HG02642 (cell line): ENCODE results near the gene SOCS4.

Experiments used
- ATAC-seq: cut with Tn5 transposase; IDR thresholded peaks from one replicate; pipeline ENCODE4 v1.9.1; 2021; ENCODE audit warnings: mild to moderate bottlenecking; ENCODE audit not compliant: unreplicated experiment, poor library complexity

SOCS4 gene

DNA sequence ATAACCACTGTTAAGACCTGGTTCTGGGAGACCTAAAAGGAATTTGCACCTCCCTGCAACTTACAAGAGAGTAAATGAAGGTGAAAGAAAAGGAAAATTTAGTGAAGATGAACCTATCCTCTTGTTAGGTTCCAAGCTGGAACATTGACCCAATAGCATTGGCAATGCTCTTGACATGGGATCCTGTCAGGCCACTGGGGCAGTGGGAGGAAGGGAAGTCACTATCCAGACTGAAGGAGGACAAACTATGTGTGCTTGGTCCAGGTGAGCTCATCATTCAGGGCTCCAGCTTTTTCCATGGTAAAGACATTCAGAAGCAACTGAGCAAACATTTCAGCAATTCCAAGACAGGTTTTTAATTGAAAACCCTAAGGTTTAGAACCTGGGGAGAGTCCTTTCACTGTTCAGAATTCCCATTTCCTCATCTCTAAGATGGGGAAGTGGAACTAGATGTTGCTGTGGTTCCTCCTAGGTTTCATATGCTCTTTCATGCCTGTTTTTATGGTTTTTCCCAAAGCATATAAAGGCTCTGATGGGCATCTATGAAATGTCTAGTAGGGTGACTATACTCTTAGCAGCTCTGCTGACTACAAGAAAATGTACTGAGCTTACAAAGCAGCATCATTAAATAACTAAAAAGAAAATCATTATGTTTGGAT is 57.5 kb downstream of the SOCS4 start:
- no peak for ATAC-seq

DNA sequence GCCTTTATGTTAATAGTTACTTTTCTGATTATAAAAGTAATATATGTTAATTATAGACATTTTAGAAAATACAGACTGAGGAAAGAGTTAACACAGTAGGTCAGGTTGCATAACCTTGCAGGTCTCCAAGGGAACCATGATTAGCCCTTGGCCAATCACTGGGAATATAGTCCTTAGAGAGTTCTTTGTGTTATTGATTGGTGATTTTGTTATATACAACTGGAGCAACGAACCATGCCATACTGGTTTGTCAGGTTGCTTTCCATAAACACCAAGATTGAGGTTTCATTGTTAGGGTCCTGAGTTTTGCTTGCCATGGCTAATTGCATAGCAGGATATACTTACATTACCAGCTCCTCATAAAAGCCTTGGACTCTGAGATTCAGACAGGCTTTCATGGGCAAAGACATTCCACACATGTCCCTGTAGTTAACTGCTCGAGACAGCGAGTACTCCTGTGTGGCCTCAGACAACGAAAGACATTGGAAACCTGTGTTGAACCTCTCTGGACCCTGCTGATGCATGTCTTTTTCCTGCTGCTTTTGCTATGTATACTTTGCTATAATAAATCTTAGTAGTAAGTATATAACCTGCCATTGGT is 58.1 kb downstream of the SOCS4 start:
- no peak for ATAC-seq

DNA sequence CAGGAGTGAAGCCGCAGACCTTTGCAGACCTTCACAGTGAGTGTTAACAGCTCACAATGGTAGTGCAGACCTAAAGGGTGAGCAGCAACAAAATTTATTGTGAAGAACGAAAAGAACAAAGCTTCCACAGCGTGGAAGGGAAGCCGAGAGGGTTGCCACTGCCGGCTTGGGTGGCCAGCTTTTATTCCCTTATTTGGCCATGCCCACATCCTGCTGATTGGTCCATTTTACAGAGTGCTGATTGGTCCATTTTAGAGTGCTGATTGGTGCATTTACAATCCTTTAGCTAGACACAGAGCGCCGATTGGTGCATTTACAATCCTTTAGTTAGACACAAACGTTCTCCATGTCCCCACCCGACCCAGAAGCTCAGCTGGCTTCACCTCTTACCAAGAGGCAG is 59.9 kb downstream of the SOCS4 start:
- ATAC-seq: no peak

DNA sequence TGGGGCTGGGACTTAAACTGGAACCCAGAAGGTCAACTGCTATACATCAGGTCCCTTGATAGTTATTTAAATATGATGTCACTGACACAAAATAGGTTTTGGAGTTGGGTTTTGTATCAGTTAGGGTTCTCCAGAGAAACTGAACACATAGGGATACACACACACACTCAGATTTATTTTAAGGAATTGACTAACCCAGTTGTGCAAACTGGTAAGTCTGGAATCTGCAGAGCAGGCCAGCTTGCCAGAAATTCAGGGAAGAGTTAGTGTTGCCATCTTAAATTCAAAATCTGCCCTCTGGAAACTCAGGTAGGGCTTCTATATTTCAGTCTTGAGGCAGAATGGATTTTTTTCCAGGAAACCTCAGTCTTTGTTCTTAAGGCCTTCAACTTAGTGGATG is 61.3 kb downstream of the SOCS4 start:
- no peak for ATAC-seq

DNA sequence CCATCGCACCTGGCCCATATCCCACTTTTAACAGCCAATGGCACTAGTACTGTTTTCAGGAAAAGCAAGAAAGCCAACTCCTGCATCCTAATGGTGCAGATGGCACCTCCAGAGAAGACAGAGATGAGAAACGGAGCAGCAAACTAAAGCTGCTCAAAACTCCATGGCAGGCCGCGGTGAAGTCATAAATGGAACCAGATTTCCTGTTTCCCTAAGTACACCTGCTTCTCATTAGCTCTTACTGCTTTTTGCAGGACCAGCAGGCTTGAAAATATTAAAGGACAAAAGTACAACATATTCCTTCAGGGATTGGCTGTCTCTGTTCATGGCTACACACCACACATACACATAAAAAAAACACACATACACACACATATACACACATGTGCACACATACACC is 65.3 kb downstream of the SOCS4 start:
- no peak for ATAC-seq

DNA sequence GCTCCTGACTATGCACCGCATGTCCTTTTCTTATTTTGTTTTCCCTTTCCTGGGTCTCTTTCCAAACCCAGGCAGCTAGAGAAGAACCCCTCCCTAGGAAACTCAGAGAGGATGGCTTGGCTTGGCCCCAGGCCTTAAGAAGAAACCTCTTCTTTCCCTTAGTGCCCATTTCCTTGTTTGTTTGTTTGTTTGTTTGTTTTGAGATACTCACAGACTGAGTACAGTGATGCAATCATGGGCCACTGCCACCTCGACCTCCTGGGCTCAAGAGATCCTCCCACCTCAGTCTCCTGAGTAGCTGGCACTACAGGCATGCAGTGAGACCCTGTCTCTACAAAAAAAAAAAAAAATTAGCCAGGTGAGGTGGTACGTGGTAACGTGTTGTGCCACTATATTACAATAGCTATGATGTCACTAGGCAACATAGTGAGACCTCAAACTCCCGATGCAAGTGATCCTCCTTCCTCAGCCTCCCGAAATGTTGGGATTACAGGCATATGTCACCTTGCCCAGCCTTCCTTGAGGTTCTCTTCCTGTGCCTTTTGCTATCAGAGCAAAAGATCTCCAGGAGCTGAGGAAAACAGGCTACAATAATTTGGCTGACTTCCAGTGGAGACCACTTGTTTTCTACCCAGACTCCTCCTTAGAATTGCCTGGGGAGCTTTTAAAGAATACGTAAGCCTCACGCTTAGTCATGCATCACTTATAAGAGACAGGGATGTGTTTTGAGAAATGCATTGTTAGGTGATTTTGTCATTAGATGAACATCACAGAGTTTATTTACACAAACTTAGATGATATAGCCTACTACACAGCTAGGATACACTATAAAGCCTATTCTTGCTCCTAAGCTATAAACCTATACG is 67.5 kb downstream of the SOCS4 start:
- no peak for ATAC-seq

DNA sequence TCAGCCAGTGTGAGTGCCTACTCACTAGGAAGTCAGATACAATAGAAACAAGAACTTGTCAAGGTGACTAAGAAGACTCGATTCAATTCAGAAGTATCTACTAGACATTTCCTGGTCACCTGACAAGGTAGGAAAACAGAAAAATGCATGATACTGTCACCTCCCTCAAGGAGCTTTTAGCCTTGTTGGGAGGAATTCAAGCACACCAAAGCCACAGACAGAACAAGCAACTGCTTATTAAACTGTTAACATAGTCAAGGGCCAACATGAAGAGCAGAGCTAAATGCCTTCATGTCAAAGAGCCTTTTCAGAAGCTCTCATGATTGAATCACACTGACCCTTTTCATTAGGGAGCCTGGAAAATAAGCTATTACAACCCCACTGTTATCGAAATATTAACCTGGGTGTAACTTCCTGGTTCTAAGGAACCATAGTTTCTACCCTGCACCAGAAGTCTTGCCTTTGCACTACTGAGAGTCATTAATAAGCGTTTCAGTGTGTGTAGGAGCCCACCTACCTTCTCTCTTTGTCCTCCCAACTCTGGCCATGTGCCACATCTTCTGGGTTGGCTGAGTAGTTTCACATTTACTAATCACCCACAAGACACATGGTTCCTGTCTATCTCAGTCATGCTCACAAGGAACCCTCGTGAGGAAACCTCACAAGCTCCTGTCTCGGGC is 71.0 kb downstream of the SOCS4 start:
- peak; percentile 67 for ATAC-seq

DNA sequence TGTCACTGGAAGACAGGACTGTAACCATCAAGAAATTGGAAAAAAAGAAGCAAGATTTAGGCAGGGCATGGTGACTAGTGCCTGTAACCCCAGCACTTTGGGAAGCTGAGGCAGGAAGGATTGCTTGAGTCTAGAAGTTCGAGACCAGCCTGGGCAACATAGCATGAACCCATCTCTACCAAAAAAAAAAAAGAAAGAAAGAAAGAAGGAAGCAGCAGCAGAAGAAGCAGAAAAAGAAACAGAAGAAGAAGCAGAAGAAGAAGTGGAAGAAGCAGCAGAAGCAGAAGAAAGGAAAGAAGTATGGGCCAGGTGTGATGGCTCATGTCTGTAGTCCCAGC is 71.5 kb downstream of the SOCS4 start:
- no peak for ATAC-seq
